HuH-7 (cell line): Measurements from ENCODE around the gene CFAP65.

ENCODE experiments used
- DNase-seq: peaks from one replicate; pipeline ENCODE4 v3.0.0; 2011; ENCODE audit warnings: low spot score

CFAP65 gene

GRCh38 chr2:218963601-218964000, 77.7 kb downstream of the CFAP65 start:
- DNase-seq: no peak

DNA sequence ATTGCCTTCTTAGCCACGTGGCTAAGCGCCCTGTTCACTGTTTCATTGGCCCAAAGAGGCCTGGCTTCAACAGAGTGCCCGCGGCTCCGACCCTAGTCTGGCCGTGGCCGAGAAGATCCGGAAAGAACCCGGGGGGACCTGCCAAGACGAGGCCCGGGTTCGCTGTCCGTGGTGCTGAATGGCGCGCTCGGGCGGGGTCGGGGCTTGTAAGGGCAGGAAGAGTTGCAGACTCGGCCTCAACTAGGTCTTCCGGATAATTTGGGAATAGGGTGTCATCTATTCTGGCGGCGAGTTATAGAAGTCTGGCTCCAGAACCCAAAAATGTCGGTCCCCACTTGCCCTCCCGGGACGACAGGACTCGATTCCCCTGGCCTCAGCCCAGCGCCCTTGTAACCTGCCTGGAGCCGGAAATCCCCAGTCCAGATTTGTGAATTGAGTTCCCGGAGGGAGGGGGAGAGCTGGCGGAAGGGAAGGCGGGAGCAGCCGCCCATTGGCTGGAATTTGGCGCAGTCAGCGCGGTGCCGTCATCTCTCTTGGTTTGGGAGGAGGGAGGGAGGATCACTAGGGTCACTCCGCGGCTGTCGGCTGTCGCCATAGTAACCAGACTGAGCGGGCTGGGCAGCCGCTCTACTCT, 78.3 kb downstream of the CFAP65 start:
- peak; percentile 78 for DNase-seq

GRCh38 chr2:218961651-218962570, 79.4 kb downstream of the CFAP65 start:
- no peak for DNase-seq

GRCh38 chr2:218961229-218961628, 80.1 kb downstream of the CFAP65 start:
- no peak for DNase-seq

GRCh38 chr2:218960309-218961165, 80.8 kb downstream of the CFAP65 start:
- no peak for DNase-seq

GRCh38 chr2:218959761-218960308, 81.5 kb downstream of the CFAP65 start:
- DNase-seq: no peak

DNA sequence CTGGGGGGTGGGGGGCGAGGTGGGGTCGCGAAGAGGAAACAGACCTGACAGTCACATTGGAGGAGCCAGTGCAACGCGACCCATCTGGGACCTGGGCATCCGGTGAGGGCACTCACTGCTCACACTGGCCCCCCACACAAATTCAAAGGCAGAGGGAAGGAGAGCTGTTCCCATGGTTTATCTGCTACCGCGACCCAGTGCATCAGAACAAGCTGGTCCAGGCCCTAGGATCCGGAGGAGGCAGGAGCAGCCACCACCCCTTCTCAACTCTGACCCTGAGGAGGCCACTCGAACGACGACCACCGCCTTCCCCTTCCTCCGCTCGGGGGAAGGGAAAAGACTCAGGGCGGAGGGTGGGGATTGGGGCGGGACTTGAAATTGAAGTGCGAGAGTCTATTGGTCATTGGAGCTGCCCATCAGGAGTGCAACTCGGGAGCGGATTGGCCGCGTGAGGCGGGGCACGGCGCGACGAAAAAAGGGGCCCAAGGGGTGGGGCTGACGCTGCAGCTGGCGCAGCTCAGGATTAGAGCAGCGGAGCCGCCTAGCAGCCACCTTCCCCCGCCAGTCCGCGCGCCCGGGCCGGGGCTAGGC, 82.1 kb downstream of the CFAP65 start, which contains the start of gene CDK5R2:
TSS of gene CDK5R2 (plus strand) at position 526 of the 591 bp plus-strand sequence. CDS start 155 bp downstream, outside the sequence.
- DNase-seq: peak; percentile 97

DNA sequence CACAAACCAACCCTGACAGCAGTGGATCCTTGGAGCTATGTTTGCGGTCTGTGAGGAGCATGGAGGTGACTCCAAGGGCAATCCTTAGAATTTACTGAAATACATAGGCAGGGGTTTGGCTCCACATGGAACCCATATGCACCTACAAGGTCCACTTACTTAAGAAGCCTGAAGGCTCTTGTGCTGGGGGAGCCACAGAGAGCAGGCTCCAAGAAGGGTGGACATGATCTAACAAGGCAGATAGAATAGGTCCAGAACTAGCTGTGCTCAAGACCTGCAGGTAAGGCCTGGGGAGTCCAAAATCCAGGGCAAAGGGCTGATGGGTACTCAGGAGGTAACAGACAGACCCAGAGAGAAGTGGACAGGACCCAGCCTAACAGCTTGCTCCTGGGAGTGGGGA, 83.0 kb downstream of the CFAP65 start:
- DNase-seq: no peak

GRCh38 chr2:218957671-218958070, 83.6 kb downstream of the CFAP65 start:
- no peak for DNase-seq

GRCh38 chr2:218956039-218956438, 85.3 kb downstream of the CFAP65 start:
- DNase-seq: no peak

- DNase-seq: no peak
These were observed 86.6 kb downstream of the CFAP65 start for GRCh38 chr2:218954541-218955300.

DNA sequence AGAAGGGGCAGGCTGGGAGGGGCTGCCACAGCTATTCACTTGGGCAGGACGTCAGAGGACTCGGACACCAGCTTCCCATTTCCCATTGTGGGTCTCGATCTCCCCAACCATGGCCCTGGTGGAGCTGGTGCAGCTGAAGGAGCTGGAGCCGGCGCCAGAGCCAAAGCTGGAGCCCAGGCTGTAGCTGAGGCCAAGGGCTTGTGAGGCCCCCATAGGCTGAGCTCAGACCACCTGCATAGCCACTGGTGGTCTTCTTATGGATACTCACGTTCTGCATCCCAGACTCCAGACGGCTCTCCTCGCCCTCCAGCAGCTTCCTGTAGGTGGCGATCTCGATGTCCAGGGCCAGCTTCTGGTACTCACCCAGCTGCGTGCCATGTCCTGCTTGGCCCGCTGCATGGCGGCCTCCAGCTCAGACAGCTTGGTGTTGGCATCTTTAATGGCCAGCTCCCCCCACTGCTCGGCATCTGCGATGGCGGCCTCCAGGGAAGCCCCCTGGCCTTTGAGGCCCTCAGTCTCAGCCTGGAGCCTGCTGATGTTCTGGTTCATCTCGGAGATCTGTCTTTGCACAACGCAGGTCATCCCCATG, 87.9 kb downstream of the CFAP65 start:
- no peak for DNase-seq
